ENCODE data around the gene PROK1. TPM values are rescaled to one million over a fixed set of nuclear protein-coding genes. Genes with fewer than 3 reads are reported as not detected.

The PROK1 gene
- total RNA-seq, 2 donors from 2014 or later: 10.7 to 75.3 TPM

- no peaks in the 10 kb centered on the region for H3K9me3 ChIP-seq
- intact Hi-C loops (cut with DNase I): loop anchor here (2.0 kb wide), 1 partner anchor 245 kb away; no protein-coding TSS in a partner anchor
- no peaks in the 10 kb centered on the region for H3K36me3 ChIP-seq
- DNase-seq (ENCODE audit: low spot score): no peak
- no peaks in the 10 kb centered on the region for H3K4me1 ChIP-seq (replicated peaks)
- H3K27ac ChIP-seq: no peak overlapping the region
- WGBS: 95% methylated on average over 9 of the region's 9 CpGs
- H3K27me3 ChIP-seq (replicated peaks; ENCODE audit: insufficient read depth): no peaks in the 10 kb centered on the region
- no peak for TF ChIP-seq CTCF (IDR thresholded peaks at IDR 0.05)
- TF ChIP-seq POLR2AphosphoS5 (IDR thresholded peaks at IDR 0.05): no peak
- no peak for TF ChIP-seq POLR2A (IDR thresholded peaks at IDR 0.05)
- no peak overlapping the region for H3K4me3 ChIP-seq
Observed at GRCh38 chr1:110453829-110454228, 2.9 kb downstream of the PROK1 start.

GRCh38 chr1:110454328-110454727 is 3.4 kb downstream of the PROK1 start:
- WGBS: 86% methylated on average over 1 of the region's 1 CpG
- Histone ChIP-seq H3K4me3 (no peak overlapping the region), H3K27me3 (replicated peaks; ENCODE audit: insufficient read depth) (no peaks in the 10 kb centered on the region), H3K36me3 (no peaks in the 10 kb centered on the region), H3K27ac (no peak overlapping the region), H3K9me3 (no peaks in the 10 kb centered on the region), H3K4me1 (replicated peaks) (no peaks in the 10 kb centered on the region)
- DNase-seq (ENCODE audit: low spot score): no peak
- intact Hi-C loops (cut with DNase I): no loop called here
- no peak for TF ChIP-seq CTCF (IDR thresholded peaks at IDR 0.05)
- no peak for TF ChIP-seq POLR2AphosphoS5 (IDR thresholded peaks at IDR 0.05)
- no peak for TF ChIP-seq POLR2A (IDR thresholded peaks at IDR 0.05)

GRCh38 chr1:110455151-110455550 is 4.2 kb downstream of the PROK1 start:
- H3K4me3 ChIP-seq: no peak overlapping the region
- no peaks in the 10 kb centered on the region for H3K36me3 ChIP-seq
- intact Hi-C loops (cut with DNase I): no loop called here
- H3K9me3 ChIP-seq: no peaks in the 10 kb centered on the region
- H3K27me3 ChIP-seq (replicated peaks; ENCODE audit: insufficient read depth): no peaks in the 10 kb centered on the region
- WGBS: 76% methylated on average over 8 of the region's 8 CpGs
- no peaks in the 10 kb centered on the region for H3K4me1 ChIP-seq (replicated peaks)
- H3K27ac ChIP-seq: no peak overlapping the region
- DNase-seq (ENCODE audit: low spot score): no peak
- TF ChIP-seq POLR2AphosphoS5 (IDR thresholded peaks at IDR 0.05) (no peak), CTCF (IDR thresholded peaks at IDR 0.05) (no peak), POLR2A (IDR thresholded peaks at IDR 0.05) (no peak)

GRCh38 chr1:110457206-110457605 is 6.3 kb downstream of the PROK1 start:
- Histone ChIP-seq H3K4me3 (no peak overlapping the region), H3K36me3 (no peaks in the 10 kb centered on the region), H3K9me3 (no peaks in the 10 kb centered on the region), H3K27ac (no peak overlapping the region), H3K4me1 (replicated peaks) (no peaks in the 10 kb centered on the region), H3K27me3 (replicated peaks; ENCODE audit: insufficient read depth) (no peaks in the 10 kb centered on the region)
- 87% methylated on average over 5 of the region's 5 CpGs for WGBS
- intact Hi-C loops (cut with DNase I): no loop called here
- no peak for TF ChIP-seq POLR2AphosphoS5 (IDR thresholded peaks at IDR 0.05)
- TF ChIP-seq CTCF (IDR thresholded peaks at IDR 0.05): no peak
- no peak for TF ChIP-seq POLR2A (IDR thresholded peaks at IDR 0.05)
- no peak for DNase-seq (ENCODE audit: low spot score)

All from prostate gland (tissue), 2 donors.